T-helper 1 cell treated with Interleukin-12 subunit alpha and Interleukin-12 subunit beta and Interleukin-4 antibody, amounts not matched to agents 30 μg/mL and 1 μg/mL, for 36 hours (primary cell): ENCODE results near the gene LRTM1.

Experiments used
- H3K27ac Mint-ChIP-seq: one replicate; pipeline ENCODE4 v1.8.0; 2021; ENCODE audit warnings: mild to moderate bottlenecking, mixed read lengths
- H3K27me3 Mint-ChIP-seq: one replicate; pipeline ENCODE4 v1.8.0; 2021; ENCODE audit warnings: low read depth, mixed read lengths
- H3K36me3 Mint-ChIP-seq: one replicate; pipeline ENCODE4 v1.8.0; 2021; ENCODE audit warnings: low read depth, mixed read lengths
- H3K4me1 Mint-ChIP-seq: one replicate; pipeline ENCODE4 v1.8.0; 2021; ENCODE audit warnings: low read depth, mixed read lengths
- H3K4me3 Mint-ChIP-seq: one replicate; pipeline ENCODE4 v1.8.0; 2021; ENCODE audit warnings: mild to moderate bottlenecking, moderate library complexity, mixed read lengths
- H3K9me3 Mint-ChIP-seq: one replicate; pipeline ENCODE4 v1.8.0; 2021; ENCODE audit warnings: mixed read lengths

LRTM1 gene

DNA sequence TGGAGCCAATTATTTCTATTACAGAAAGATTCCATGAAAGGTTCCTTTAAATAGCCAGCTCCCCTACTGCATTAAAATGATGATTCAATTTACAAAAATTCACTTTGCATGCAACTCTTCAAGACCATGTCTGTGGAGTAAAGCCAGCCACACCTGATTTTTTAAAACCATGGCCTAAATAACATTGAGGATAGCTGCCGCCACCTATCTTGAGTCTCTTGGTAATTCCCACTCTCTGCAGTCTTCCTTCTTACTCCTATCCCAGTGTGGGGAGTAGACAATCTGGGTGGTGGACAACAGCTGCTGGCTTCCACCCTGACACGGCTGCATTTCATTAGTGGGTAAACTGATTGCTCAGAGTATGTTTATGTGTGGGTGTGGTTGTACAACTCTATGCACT is 10.7 kb downstream of the LRTM1 start:
- Mint-ChIP-seq H3K27ac (no peak overlapping the region), H3K4me1 (no peaks in the 10 kb centered on the region), H3K27me3 (no peaks in the 10 kb centered on the region), H3K36me3 (no peaks in the 10 kb centered on the region), H3K9me3 (peaks cover 5% of the 10 kb centered on the region), H3K4me3 (no peak overlapping the region)

DNA sequence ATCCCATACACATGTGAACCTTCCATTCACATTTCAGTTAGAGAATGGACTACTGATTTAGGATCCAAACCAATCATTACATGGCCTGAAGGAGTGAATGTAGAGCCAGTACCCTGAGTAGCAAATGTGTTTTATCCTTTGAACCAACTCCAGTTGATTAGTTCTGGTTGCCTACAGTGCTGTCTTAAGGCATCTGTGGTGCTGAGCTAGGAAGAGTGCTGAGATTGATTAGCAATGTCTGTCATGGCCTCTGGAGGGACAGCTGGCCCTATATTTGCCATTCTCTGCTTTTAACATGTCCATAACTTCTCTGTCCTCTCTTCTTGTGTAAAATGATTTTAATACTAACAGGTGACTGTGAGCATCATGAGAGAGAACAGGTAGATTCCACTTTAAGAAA is 11.1 kb downstream of the LRTM1 start:
- Mint-ChIP-seq H3K27ac (no peak overlapping the region), H3K36me3 (no peaks in the 10 kb centered on the region), H3K4me1 (no peaks in the 10 kb centered on the region), H3K4me3 (no peak overlapping the region), H3K27me3 (no peaks in the 10 kb centered on the region), H3K9me3 (peaks cover 5% of the 10 kb centered on the region)

DNA sequence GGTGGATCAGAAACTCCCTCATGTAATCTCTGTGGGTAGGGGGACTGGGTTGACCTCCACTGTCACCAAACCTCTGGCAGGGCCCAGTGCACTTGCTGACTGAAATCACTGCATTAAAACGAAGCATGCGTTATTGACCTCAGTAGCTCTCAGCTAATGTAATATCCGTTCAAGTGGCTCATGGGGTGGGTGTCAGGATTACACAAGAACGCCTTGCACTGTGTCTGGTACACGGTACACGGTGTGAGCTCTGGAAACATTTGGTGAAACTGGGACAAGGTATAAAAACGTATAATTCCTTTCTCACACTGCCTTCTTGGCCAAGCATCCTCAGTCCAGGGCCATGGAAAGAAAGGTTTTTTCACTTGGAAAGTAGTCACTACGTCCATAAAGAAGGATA is 11.9 kb downstream of the LRTM1 start:
- Mint-ChIP-seq H3K27ac (no peak overlapping the region), H3K27me3 (no peaks in the 10 kb centered on the region), H3K36me3 (no peaks in the 10 kb centered on the region), H3K9me3 (peaks cover 5% of the 10 kb centered on the region), H3K4me3 (no peak overlapping the region), H3K4me1 (no peaks in the 10 kb centered on the region)

DNA sequence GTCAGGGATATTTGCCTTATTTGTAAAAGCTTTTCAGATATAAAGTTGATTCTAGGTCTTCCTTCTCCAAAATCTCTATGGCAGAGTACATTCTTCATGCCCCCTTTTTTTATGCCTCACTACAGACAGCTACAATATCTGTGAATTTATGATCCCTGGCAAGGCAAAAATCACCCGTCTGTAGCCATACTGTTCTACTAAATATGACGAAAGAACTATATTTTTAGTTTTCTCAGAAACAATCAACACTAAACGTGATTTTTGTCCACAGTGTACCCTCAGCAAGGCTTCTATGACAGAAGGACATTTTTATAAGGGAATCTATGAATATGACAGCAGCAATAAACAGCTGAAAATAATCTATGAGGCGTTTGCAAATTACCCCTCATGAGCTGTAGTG is 12.7 kb downstream of the LRTM1 start:
- no peaks in the 10 kb centered on the region for H3K36me3 Mint-ChIP-seq
- no peaks in the 10 kb centered on the region for H3K4me1 Mint-ChIP-seq
- H3K27ac Mint-ChIP-seq = no peak overlapping the region
- peaks cover 5% of the 10 kb centered on the region for H3K9me3 Mint-ChIP-seq
- no peaks in the 10 kb centered on the region for H3K27me3 Mint-ChIP-seq
- H3K4me3 Mint-ChIP-seq = no peak overlapping the region

DNA sequence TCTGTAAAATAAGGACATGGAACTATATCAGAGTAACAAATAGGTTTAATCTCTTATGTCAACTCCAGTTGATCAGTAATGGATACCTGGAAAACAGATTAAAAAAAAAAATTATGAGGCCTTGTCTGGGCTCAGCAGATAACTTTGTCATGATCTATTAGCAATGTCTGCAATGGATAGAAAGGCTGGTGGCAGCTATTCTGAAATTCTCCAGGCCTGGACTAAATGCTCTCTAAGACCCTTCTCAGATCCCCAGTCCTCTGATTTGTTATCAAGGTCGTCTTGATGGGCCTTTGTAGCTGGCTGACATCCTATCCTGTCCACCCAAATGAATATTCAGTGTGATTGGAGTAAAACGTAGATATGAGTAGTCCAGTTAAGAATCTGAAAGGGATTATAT is 13.7 kb downstream of the LRTM1 start:
- Mint-ChIP-seq H3K36me3 (no peaks in the 10 kb centered on the region), H3K27ac (no peak overlapping the region), H3K4me1 (no peaks in the 10 kb centered on the region), H3K27me3 (no peaks in the 10 kb centered on the region), H3K4me3 (no peak overlapping the region), H3K9me3 (peaks cover 5% of the 10 kb centered on the region)

DNA sequence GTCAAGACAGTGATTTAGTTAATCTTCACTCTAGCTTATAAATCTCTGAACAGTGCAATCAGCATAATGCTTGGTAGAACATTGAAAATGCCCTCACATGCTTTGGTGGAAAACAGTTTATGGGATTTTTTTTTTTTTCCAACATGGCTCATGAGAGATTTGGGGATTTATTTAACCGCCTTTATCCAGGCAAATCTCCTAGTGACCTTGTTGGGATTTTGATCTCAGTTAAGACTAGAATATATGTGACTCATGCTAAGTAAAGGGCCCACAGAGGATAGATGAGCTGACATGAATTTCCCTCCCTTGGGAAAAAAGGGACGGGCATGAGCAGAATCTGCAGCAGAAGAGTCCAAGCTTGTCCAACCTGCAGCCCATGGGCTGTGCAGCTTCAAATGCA is 18.7 kb downstream of the LRTM1 start:
- peaks cover 5% of the 10 kb centered on the region for H3K9me3 Mint-ChIP-seq
- no peaks in the 10 kb centered on the region for H3K27me3 Mint-ChIP-seq
- no peak overlapping the region for H3K27ac Mint-ChIP-seq
- no peaks in the 10 kb centered on the region for H3K4me1 Mint-ChIP-seq
- H3K36me3 Mint-ChIP-seq = no peaks in the 10 kb centered on the region
- H3K4me3 Mint-ChIP-seq = no peak overlapping the region

DNA sequence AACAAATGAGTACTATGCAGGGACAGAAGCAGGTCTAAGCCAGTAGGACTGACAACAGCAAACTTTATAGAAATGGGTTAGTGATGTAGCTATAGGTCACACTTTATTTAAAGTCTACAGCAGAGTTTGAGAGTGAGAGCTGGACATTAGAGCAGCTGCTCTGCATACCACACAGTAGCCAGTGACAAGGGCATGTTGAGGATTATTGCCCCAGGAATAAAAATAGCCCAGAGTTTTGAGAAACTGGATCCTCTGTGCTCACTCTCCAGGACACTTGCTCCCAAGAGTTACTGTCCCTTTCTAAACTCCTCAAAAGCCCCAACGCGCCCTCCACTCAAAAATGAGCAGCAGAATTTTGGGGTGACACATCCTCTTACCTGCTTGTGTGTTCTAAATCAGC is 21.1 kb downstream of the LRTM1 start:
- no peaks in the 10 kb centered on the region for H3K9me3 Mint-ChIP-seq

DNA sequence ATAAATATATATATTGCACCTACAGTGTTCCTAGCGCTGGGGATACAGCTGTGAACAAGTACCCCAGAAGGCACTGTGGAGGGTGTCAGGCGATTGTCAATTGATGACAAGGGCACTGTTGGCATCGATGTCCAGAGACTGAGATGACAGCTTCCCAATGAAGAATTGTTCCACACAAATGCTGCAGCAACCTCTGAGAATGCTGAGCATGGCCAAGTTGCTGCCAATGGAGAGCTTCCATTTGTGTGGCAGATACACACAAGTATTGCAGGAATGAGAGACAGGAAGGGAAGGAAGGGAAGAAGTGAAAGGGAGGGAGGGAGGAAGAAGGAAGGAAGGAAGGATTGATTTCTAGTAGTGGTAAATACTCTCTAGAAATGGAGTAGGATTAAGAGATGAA is 21.9 kb downstream of the LRTM1 start:
- no peak overlapping the region for H3K27ac Mint-ChIP-seq
- no peaks in the 10 kb centered on the region for H3K36me3 Mint-ChIP-seq
- no peaks in the 10 kb centered on the region for H3K9me3 Mint-ChIP-seq
- H3K27me3 Mint-ChIP-seq = no peaks in the 10 kb centered on the region
- no peak overlapping the region for H3K4me3 Mint-ChIP-seq
- H3K4me1 Mint-ChIP-seq = no peaks in the 10 kb centered on the region

More for the DNA sequence above, 21.1 kb downstream of the LRTM1 start:
- H3K27ac Mint-ChIP-seq = no peak overlapping the region
- H3K4me1 Mint-ChIP-seq = no peaks in the 10 kb centered on the region
- H3K4me3 Mint-ChIP-seq = no peak overlapping the region
- H3K27me3 Mint-ChIP-seq = no peaks in the 10 kb centered on the region
- H3K36me3 Mint-ChIP-seq = no peaks in the 10 kb centered on the region

DNA sequence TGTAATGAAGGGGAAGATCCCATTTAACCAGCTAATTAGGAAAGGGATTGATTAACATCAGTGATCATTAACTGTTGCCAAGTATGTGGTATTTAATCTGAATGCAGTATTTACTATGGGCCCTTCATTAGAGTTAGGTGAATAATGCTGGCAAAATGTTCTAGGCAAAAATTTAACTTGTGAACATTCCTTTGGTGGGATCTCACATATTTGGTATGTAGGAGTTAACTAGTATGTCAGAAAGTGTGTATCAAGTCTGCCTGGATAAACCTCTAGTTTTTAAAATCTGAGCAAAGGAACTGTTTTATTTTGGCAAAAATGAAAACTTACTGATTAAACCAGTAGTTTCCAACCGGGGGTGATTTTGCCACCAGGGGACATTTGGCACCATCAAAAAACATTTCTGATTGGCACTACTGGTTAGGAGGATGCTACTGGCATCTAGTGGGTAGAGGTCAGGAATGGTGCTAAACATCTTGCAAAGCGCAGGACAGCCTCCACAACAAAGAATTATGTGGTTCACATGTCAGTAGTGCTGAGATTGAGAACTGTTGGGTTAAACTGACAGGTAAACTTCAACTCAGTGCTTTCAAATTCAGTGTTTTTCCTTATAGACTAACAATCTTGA is 22.5 kb downstream of the LRTM1 start:
- no peaks in the 10 kb centered on the region for H3K9me3 Mint-ChIP-seq
- no peaks in the 10 kb centered on the region for H3K36me3 Mint-ChIP-seq
- H3K4me3 Mint-ChIP-seq = no peak overlapping the region
- H3K4me1 Mint-ChIP-seq = no peaks in the 10 kb centered on the region
- H3K27me3 Mint-ChIP-seq = no peaks in the 10 kb centered on the region
- no peak overlapping the region for H3K27ac Mint-ChIP-seq

DNA sequence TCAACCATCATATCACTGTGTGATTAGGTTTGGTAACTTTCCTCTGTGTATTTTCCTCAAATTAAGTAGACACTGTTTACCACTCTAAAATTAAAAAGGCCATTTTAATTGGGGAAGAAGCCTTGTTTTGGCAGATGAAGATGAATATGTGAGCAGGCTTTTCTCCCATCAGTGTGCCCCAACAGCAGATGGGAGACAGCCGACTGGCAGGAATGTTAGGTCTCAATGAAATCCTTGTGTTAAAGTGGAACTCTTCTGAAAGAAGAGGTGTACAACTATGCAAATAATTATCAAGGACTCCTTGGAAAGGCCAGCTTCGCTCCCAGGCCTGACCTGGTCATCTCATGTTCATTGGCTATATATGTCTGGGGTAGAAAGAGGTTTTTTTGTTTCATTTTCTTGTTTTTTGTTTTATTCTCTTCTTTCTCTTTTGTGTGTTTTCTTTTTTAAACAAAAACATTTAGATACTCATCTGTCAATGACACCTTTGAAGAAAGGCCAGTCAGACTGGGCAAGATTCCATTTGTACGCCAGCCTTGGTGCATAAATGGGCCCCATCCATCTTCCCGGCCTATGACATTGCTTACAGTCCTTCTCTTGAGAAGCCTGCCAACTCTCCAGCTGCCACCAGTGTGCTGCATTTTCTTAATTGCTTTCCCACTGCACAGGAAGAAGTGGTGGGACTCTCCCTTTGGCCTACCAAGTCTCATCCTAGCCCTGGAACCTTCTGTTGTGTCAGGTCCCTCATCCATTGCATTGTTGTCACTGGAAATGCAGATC is 25.8 kb downstream of the LRTM1 start:
- Mint-ChIP-seq H3K9me3 (no peaks in the 10 kb centered on the region), H3K27me3 (no peaks in the 10 kb centered on the region), H3K27ac (no peak overlapping the region), H3K4me1 (no peaks in the 10 kb centered on the region), H3K36me3 (no peaks in the 10 kb centered on the region), H3K4me3 (no peak overlapping the region)

DNA sequence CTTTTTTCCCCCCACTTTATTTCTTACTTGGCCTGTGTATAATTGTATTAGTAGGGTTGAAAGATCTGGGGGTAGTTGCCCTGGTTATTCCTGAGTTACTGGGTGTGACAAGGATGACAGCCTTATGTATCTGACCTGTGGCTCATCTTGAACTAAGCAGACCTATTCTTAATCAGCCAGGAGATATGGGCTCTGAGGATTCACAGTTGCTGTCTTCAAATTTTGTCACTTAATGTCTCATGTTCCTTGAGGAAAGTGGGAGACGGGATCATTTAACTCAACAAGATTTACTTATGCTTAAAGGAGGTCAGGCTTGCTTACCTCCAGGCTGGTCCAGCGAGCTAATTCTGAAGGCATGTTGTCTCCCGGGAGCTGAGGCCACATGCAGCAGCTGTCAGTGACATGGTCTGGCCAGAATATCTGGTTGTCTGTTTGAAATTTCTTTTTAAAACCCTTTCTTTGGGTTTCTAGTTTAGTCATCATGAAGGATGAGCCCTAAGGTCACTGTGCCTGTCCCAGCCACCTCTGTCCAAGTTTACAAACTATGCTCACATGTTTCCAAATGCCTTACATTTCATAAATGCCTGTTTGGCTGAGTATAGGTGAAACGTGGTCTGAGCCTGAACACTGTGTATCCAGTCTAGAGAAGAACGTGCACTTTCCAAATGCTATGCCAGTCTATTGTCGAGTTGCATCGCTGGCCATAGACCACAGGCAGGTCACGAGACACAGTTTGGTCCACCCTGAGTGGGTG is 26.8 kb downstream of the LRTM1 start:
- Mint-ChIP-seq H3K27ac (no peak overlapping the region), H3K4me3 (no peak overlapping the region), H3K27me3 (no peaks in the 10 kb centered on the region), H3K9me3 (no peaks in the 10 kb centered on the region), H3K36me3 (no peaks in the 10 kb centered on the region), H3K4me1 (no peaks in the 10 kb centered on the region)

DNA sequence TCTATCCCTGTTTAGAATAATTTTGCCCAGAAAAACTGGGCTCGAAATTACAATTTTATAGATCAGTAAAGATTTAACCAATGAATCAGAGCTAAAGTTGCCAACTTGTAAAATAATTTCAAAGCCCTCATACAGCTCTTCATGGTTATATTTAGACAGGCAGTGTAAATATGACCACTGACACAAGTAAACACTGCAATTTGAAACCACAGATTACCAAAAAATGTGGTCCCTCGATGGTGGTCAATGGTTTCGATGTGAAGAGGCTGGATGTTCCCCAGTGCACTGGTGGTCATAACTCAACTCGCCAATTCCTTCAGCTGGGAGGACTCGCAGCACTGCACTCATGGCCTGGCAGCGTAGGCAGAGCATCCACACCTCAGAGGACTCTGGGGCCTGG is 28.6 kb downstream of the LRTM1 start:
- Mint-ChIP-seq H3K27ac (no peak overlapping the region), H3K27me3 (no peaks in the 10 kb centered on the region), H3K4me1 (no peaks in the 10 kb centered on the region), H3K9me3 (no peaks in the 10 kb centered on the region), H3K4me3 (no peak overlapping the region), H3K36me3 (no peaks in the 10 kb centered on the region)

DNA sequence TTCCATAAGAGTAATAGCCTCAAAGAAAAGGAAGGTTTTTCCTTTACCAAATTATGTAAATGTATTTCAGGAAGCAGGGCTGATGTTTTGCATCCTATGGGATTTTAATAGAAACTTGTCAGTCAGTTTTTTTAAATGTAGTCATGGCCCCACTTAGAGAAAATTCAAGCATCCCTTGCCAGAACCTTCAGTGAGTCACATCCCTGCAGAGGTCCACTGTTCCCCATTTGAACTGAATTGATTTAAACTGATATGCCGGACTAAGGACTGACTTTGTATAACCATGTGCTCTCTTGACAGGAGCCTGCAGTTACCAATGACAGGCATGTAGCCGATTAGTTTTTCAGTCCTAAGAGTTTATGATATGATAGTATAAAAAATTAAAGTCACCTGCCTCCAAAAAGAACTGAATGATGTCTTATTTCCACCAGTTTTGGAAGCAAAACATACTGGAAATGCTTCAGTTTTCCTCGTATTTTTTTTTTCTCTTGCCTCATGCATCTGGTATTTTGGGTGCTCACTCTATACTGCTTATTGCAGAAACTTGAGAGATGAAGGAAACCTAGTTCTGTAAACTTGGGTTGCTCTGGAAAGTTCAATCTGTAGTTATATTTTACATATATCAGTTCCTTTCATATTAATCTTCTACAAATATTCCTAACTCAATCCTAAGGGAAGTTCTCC is 30.7 kb downstream of the LRTM1 start:
- H3K36me3 Mint-ChIP-seq = no peaks in the 10 kb centered on the region
- H3K27me3 Mint-ChIP-seq = no peaks in the 10 kb centered on the region
- H3K9me3 Mint-ChIP-seq = no peaks in the 10 kb centered on the region
- H3K27ac Mint-ChIP-seq = no peak overlapping the region
- no peak overlapping the region for H3K4me3 Mint-ChIP-seq
- no peaks in the 10 kb centered on the region for H3K4me1 Mint-ChIP-seq

DNA sequence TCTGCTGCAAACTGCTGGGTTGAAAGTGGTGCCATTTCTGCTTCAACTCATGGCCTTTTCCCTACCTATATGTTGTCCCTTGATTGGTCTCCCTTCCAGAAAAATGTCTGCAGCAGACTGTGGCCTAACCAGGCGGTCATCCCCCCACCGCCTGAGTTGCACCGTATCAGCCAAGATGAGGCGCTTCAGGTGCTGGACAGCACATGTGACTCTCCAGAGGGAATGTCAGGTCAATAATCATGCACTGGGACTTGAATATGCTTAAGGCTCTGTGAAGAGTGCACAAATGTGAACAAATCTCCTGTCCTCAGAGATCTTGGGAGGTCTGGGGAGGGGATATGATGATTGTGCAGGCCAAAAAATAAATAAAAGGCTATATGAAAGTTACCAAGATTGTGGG is 32.2 kb downstream of the LRTM1 start:
- Mint-ChIP-seq H3K9me3 (no peaks in the 10 kb centered on the region), H3K27ac (no peak overlapping the region), H3K27me3 (no peaks in the 10 kb centered on the region), H3K4me1 (no peaks in the 10 kb centered on the region), H3K36me3 (no peaks in the 10 kb centered on the region), H3K4me3 (no peak overlapping the region)
